Endometrial microvascular endothelial cells (primary cell): Measurements from ENCODE around the gene MYL4. TPM values are rescaled to one million over a fixed set of nuclear protein-coding genes. Genes with fewer than 3 reads are reported as not detected.
"Not testable (repeated sequence)": the region's sequence is repeated elsewhere in the genome, so short reads cannot be mapped to it uniquely, and the experiment has no call there.

ENCODE experiments used
- in situ Hi-C: cut with HindIII; loops from 2 replicates; pipeline ENCODE4 v1.10.0; 2017; ENCODE audit warnings: low sequenced_read_pairs, low pct_unique_long_range_greater_than_20kb; ENCODE audit errors: inconsistent ontology term
- total RNA-seq: library from RNA; depleted of rRNA; stranded (reverse); fragments of >200 nt; gene quantifications from one replicate; pipeline ENCODE4 v1.2.3, GENCODE V29; 2015; ENCODE audit errors: inconsistent ontology term

MYL4 gene
- total RNA-seq, 1 donor from 2014 or later = 1.1 TPM

- in situ Hi-C loops = not testable (repeated sequence)
Measured at GRCh38 chr17:47217279-47217678, 8.1 kb downstream of the MYL4 start.

- in situ Hi-C loops = no loop called here
Measured at GRCh38 chr17:47218896-47219430, 9.8 kb downstream of the MYL4 start.

GRCh38 chr17:47219621-47220475 lies 10.7 kb downstream of the MYL4 start:
- in situ Hi-C loops = no loop called here

- in situ Hi-C loops = no loop called here
Measured at GRCh38 chr17:47220531-47220999, 11.4 kb downstream of the MYL4 start.

GRCh38 chr17:47221154-47221553 lies 12.0 kb downstream of the MYL4 start:
- in situ Hi-C loops = no loop called here

GRCh38 chr17:47222047-47222446 lies 12.9 kb downstream of the MYL4 start:
- in situ Hi-C loops = no loop called here

- in situ Hi-C loops = no loop called here
Measured at GRCh38 chr17:47223007-47223406, 13.9 kb downstream of the MYL4 start.

GRCh38 chr17:47223460-47223859 lies 14.3 kb downstream of the MYL4 start:
- in situ Hi-C loops = no loop called here

GRCh38 chr17:47224077-47224476 lies 14.9 kb downstream of the MYL4 start:
- in situ Hi-C loops = not testable (repeated sequence)

GRCh38 chr17:47224966-47225365 lies 15.8 kb downstream of the MYL4 start:
- in situ Hi-C loops = no loop called here

GRCh38 chr17:47225436-47225858 lies 16.3 kb downstream of the MYL4 start:
- in situ Hi-C loops = no loop called here

GRCh38 chr17:47225911-47226688 lies 17.0 kb downstream of the MYL4 start:
- in situ Hi-C loops = no loop called here

GRCh38 chr17:47227862-47228261 lies 18.7 kb downstream of the MYL4 start:
- in situ Hi-C loops = no loop called here

GRCh38 chr17:47229535-47230443 lies 20.6 kb downstream of the MYL4 start:
- in situ Hi-C loops = no loop called here

GRCh38 chr17:47230864-47231263 lies 21.7 kb downstream of the MYL4 start:
- in situ Hi-C loops = no loop called here

GRCh38 chr17:47231334-47231733 lies 22.2 kb downstream of the MYL4 start:
- in situ Hi-C loops = no loop called here

GRCh38 chr17:47231866-47232265 lies 22.7 kb downstream of the MYL4 start:
- in situ Hi-C loops = no loop called here

- in situ Hi-C loops = no loop called here
Measured at GRCh38 chr17:47232465-47232864, 23.3 kb downstream of the MYL4 start.

GRCh38 chr17:47235506-47235905 lies 26.4 kb downstream of the MYL4 start:
- in situ Hi-C loops = no loop called here
